B cell (primary cell): ENCODE data around the gene EIF1AD.

ENCODE experiments used
- CTCF ChIP-seq: fragments of 200-600 bp; IDR thresholded peaks from one replicate; pipeline ENCODE4 v1.8.0; 2022; ENCODE audit warnings: antibody characterized with exemption, mild to moderate bottlenecking
- EZH2 ChIP-seq: IDR thresholded peaks from 2 replicates; pipeline ENCODE4 v1.6.1; 2012; ENCODE audit warnings: borderline replicate concordance, low read depth, mild to moderate bottlenecking, moderate library complexity, low read length; ENCODE audit not compliant: insufficient read depth, poor library complexity, severe bottlenecking

DNA sequence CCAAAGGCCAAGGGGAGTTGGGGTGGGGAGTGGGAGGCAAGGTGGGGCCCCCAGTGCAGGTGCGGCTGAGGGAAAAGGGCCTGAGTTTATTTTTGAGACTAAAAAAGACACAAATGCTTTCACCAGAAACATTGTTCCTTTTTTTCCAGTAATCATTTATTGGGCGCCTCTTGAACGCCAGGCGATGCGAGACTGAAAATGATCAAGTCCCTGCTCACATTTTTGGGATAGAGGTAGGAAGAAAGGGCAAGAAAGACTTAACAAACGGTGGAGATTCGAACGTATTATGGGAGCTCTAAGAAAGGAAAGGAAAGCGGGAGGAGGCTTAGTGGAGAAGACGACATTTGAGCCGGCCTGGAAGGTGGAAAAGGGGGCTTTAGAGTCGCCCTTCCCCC, 49.4 kb upstream of the EIF1AD start:
- TF ChIP-seq CTCF: no peak
- no peak for TF ChIP-seq EZH2
